Fibroblast of lung (primary cell): Measurements from ENCODE around the gene RTN4IP1.

Experiments used
- CTCF ChIP-seq, 2 donors: IDR thresholded peaks in 1 of 2; conservative IDR thresholded peaks in 1 of 2; 1 replicate in 1 of 2; 2 replicates in 1 of 2; pipeline ENCODE4 v1.5.1; 2011 to 2012; ENCODE audit warnings: low read length in 2 of 2, control low read depth in 1 of 2, inconsistent platforms in 1 of 2, low read depth in 1 of 2, mild to moderate bottlenecking in 1 of 2
- EZH2 ChIP-seq: IDR thresholded peaks from 2 replicates; pipeline ENCODE4 v1.5.1; 2012; ENCODE audit warnings: low read length, control low read depth, mild to moderate bottlenecking; ENCODE audit errors: missing control alignments

GRCh38 chr6:106600329-106600728, 29.0 kb downstream of the RTN4IP1 start:
- TF ChIP-seq CTCF (conservative IDR thresholded peaks at IDR 0.05 in 1 of 2, IDR thresholded peaks at IDR 0.05 in 1 of 2; ENCODE audit: low read depth in 1 of 2, low read length in 2 of 2) (no peak), EZH2 (no peak)
